GM12878 (cell line): ENCODE results near the gene PDGFB. TPM values are rescaled to one million over a fixed set of nuclear protein-coding genes. Genes with fewer than 3 reads are reported as not detected.
A peak's percentile ranks its signal among the peaks of the same experiment; 100 is the strongest.

Source experiments
- ATAC-seq: fragments of 200-7000 bp; cut with Tn5 transposase; 3 replicates; pipeline ENCODE4 v1.9.1; 2020; ENCODE audit warnings: mild to moderate bottlenecking, moderate library complexity
- BruUV-seq: library from RNA; stranded (reverse); fragments of 400-500 nt; replicated peaks from 2 replicates; lab custom pipeline; 2021; lab: Mats Ljungman, UMichigan
- CTCF ChIA-PET: fragments of 300-600 bp; sonication (Branson Sonifier 250); formaldehyde crosslinking; extraction: SDS; loops from one replicate; lab custom pipeline; 2021; ENCODE audit warnings: inconsistent platforms; lab: Yijun Ruan, JAX
- POLR2A ChIA-PET: fragments of 350-600 bp; formaldehyde crosslinking; extraction: SDS; loops from one replicate; lab custom pipeline; 2021; ENCODE audit warnings: inconsistent platforms; lab: Charles Lee
- RAD21 ChIA-PET: fragments of 300-600 bp; sonication (Branson Sonifier 250); formaldehyde crosslinking; loops from one replicate; lab custom pipeline; 2023; ENCODE audit warnings: antibody characterized with exemption; ENCODE audit not compliant: unreplicated experiment; lab: Charles Lee
- SMC1A ChIA-PET: fragments of 300-600 bp; sonication (Branson Sonifier 250); formaldehyde crosslinking; loops from one replicate; lab custom pipeline; 2023; ENCODE audit not compliant: unreplicated experiment, uncharacterized antibody; lab: Charles Lee
- DNase-seq: peaks from one replicate; pipeline ENCODE4 v3.0.0-alpha.2; 2011; ENCODE audit warnings: low read depth, low spot score
- FAIRE-seq: peaks from 3 replicates; lab custom pipeline; 2011; peaks lifted over from hg19 to GRCh38; lab: Jason Lieb, UNC
- H2AFZ ChIP-seq: 2 replicates; pipeline ENCODE4 v1.6.0; 2011; ENCODE audit warnings: low read depth, low read length, control low read depth; ENCODE audit not compliant: control insufficient read depth
- H3K27ac ChIP-seq: 2 replicates; pipeline ENCODE4 v1.5.1; 2011; ENCODE audit warnings: control low read depth; ENCODE audit not compliant: control insufficient read depth, insufficient read depth
- H3K27me3 ChIP-seq, 2 experiments: replicated peaks in 1 of 2; 2 replicates each; pipeline versions ENCODE4 v1.6.0 to v1.6.1; 2011; ENCODE audit warnings: low read length in 1 of 2; ENCODE audit not compliant: control insufficient read depth in 2 of 2, insufficient read depth in 2 of 2
- H3K36me3 ChIP-seq, 2 experiments: 2 replicates each; pipeline ENCODE4 v1.5.1; 2011; ENCODE audit warnings: low read length in 1 of 2; ENCODE audit not compliant: control insufficient read depth in 2 of 2, insufficient read depth in 2 of 2
- H3K4me1 ChIP-seq: 2 replicates; pipeline ENCODE4 v1.6.1; 2011; ENCODE audit warnings: mild to moderate bottlenecking, low read length, moderate library complexity, mixed read lengths; ENCODE audit not compliant: control insufficient read depth, insufficient read depth
- H3K4me2 ChIP-seq: 2 replicates; pipeline ENCODE4 v1.6.0; 2011; ENCODE audit warnings: control low read depth; ENCODE audit not compliant: control insufficient read depth, insufficient read depth
- H3K4me3 ChIP-seq: fragments of 200-600 bp; sonication (generic); 2 replicates; pipeline ENCODE4 v1.5.1; 2016
- H3K79me2 ChIP-seq: 2 replicates; pipeline ENCODE4 v1.6.0; 2011; ENCODE audit warnings: low read length; ENCODE audit not compliant: control insufficient read depth, insufficient read depth
- H3K9ac ChIP-seq: 2 replicates; pipeline ENCODE4 v1.8.0; 2011; ENCODE audit warnings: low read length, control low read depth, mixed read lengths; ENCODE audit not compliant: control insufficient read depth, insufficient read depth
- H3K9me3 ChIP-seq: replicated peaks from 3 replicates; pipeline ENCODE4 v1.5.1; 2011; ENCODE audit warnings: mild to moderate bottlenecking, low read length; ENCODE audit not compliant: control insufficient read depth, insufficient read depth
- H4K20me1 ChIP-seq: 2 replicates; pipeline ENCODE4 v1.6.0; 2011; ENCODE audit not compliant: control insufficient read depth, insufficient read depth
- BCLAF1 ChIP-seq: fragments of 450-650 bp; IDR thresholded peaks from 2 replicates; pipeline ENCODE4 v1.6.1; 2017; ENCODE audit warnings: antibody characterized with exemption, mild to moderate bottlenecking, moderate library complexity
- BHLHE40 ChIP-seq, 2 experiments: fragments of 450-650 bp in 1 of 2; IDR thresholded peaks; 2 replicates each; pipeline ENCODE4 v1.6.1; 2011 to 2017; ENCODE audit warnings: low read depth in 2 of 2, borderline replicate concordance in 1 of 2, improper control_type of control experiment in 1 of 2, low read length in 1 of 2, mild to moderate bottlenecking in 1 of 2
- EED ChIP-seq: sonication (generic); IDR thresholded peaks from 2 replicates; pipeline ENCODE4 v1.6.1; 2016; ENCODE audit warnings: antibody characterized with exemption, low read depth
- EGR1 ChIP-seq, 2 experiments: IDR thresholded peaks; 1 replicate in 1 of 2; 2 replicates in 1 of 2; pipeline ENCODE4 v1.6.1; 2011 to 2012; ENCODE audit warnings: low read depth in 2 of 2, low read length in 2 of 2, borderline replicate concordance in 1 of 2, mild to moderate bottlenecking in 1 of 2, moderate library complexity in 1 of 2
- NR2C1 ChIP-seq: fragments of 450-650 bp; IDR thresholded peaks from 2 replicates; pipeline ENCODE4 v1.6.1; 2017; ENCODE audit warnings: antibody characterized with exemption, mild to moderate bottlenecking, moderate library complexity
- POLR2A ChIP-seq: IDR thresholded peaks from 2 replicates; pipeline ENCODE4 v1.6.1; 2011; ENCODE audit warnings: low read depth, mild to moderate bottlenecking, low read length
- RELA ChIP-seq: fragments of 450-650 bp; IDR thresholded peaks from 2 replicates; pipeline ENCODE4 v1.8.0; 2014; ENCODE audit warnings: borderline replicate concordance; ENCODE audit not compliant: partially characterized antibody
- SREBF2 ChIP-seq: IDR thresholded peaks from 2 replicates; pipeline ENCODE4 v1.6.1; 2012; ENCODE audit warnings: mild to moderate bottlenecking, low read length
- SUZ12 ChIP-seq: fragments of 200-600 bp; sonication (generic); IDR thresholded peaks from one replicate; pipeline ENCODE4 v1.6.1; 2018; ENCODE audit warnings: antibody characterized with exemption, mild to moderate bottlenecking; ENCODE audit not compliant: unreplicated experiment
- ZBTB4 ChIP-seq: fragments of 450-650 bp; formaldehyde crosslinking; IDR thresholded peaks from 2 replicates; pipeline ENCODE4 v1.4.0; 2022; ENCODE audit warnings: mild to moderate bottlenecking, moderate library complexity
- WGBS: methylation state at CpG from one replicate; pipeline ENCODE4 v1.1.6; 2016; ENCODE audit warnings: low lambda C conversion rate; ENCODE audit not compliant: insufficient replicate concordance, insufficient coverage; ENCODE audit errors: missing lambda C conversion rate; 5-methylcytosine and 5-hydroxymethylcytosine counted together
- in situ Hi-C: fragments of 300-500 bp; cut with MboI; formaldehyde crosslinking; loops from 9 replicates; pipeline ENCODE4 v1.14.3; 2018; ENCODE audit warnings: mixed read lengths
- intact Hi-C: fragments of 100-400 bp; cut with micrococcal nuclease; formaldehyde crosslinking; loops from one replicate; pipeline ENCODE4 v1.14.2; 2022; ENCODE audit not compliant: unreplicated experiment
- polyA plus RNA-seq, 11 experiments: library from polyadenylated mRNA; depleted of rRNA in 4 of 11; unstranded in 6 of 11; stranded (reverse) in 5 of 11; fragments of >200 nt; fragmentation: Nextera tagmentation in 4 of 11; fragmentation: Illumina TruSeq in 1 of 11; extraction: Ambion mirVana in 4 of 11; extraction: Trizol in 1 of 11; gene quantifications; 1 replicate in 1 of 11; 2 replicates in 10 of 11; pipeline versions ENCODE4 v1.2.1 to v1.2.3, GENCODE V29; 2011 to 2016; ENCODE audit warnings: inconsistent platforms in 2 of 11, missing spikeins in 2 of 11, low read depth in 1 of 11
- total RNA-seq, 4 experiments: library from RNA; depleted of rRNA in 3 of 4; stranded (reverse); fragments of >200 nt in 3 of 4; fragmentation: Illumina TruSeq in 1 of 4; extraction: Trizol in 1 of 4; gene quantifications; 2 replicates each; pipeline versions ENCODE4 v1.2.1 to v1.2.3, GENCODE V29; 2013 to 2021

PDGFB gene
- total and polyA plus RNA-seq, 10 of the 15 experiments (the other 5 are each of a cell fraction or from before 2014, with no cell fraction given), result 0.13 to 1.1 (median 0.56) TPM; not detected in 1

GRCh38 chr22:39241794-39242594, 2.8 kb downstream of the PDGFB start:
- no peak for DNase-seq
- CTCF ChIA-PET, result no interaction called here
- no TSS peak for BruUV-seq
- POLR2A ChIA-PET, result no interaction called here
- no peaks in the 10 kb centered on the region for H3K9me3 ChIP-seq
- H3K4me1 ChIP-seq, result peaks cover 12% of the 10 kb centered on the region
- peak overlapping the region; percentile 63 for H3K4me2 ChIP-seq
- no peak overlapping the region for H3K27ac ChIP-seq
- no peaks in the 10 kb centered on the region for H3K36me3 ChIP-seq
- H4K20me1 ChIP-seq, result no peaks in the 10 kb centered on the region; the same call in 1 of the 2 replicates
- intact Hi-C loops, result no loop called here
- ATAC-seq, result no peak
- RAD21 ChIA-PET, result no interaction called here
- H3K4me3 ChIP-seq, result no peak overlapping the region
- TF ChIP-seq ZBTB4 (CRISPR knock-in tag), result no peak
- no peak for TF ChIP-seq BCLAF1
- TF ChIP-seq POLR2A, result 0 out of 2 replicates have a peak, but pooled peaks have one; percentile 14
- peak; percentile 64 to 83; a peak in 3 of 4 replicates for TF ChIP-seq BHLHE40 (IDR thresholded peaks at IDR 0.05; ENCODE audit: borderline replicate concordance in 1 of 2, low read depth in 2 of 2, low read length in 1 of 2)
- TF ChIP-seq NR2C1, result no peak
- no peak for TF ChIP-seq EED
- no peak for TF ChIP-seq SREBF2
- peak; percentile 71 for TF ChIP-seq SUZ12
- TF ChIP-seq EGR1 (IDR thresholded peaks at IDR 0.05; ENCODE audit: borderline replicate concordance in 1 of 2, low read depth in 2 of 2, low read length in 2 of 2), result peak in 1 of 2 experiments; percentile 61; a peak in 1 of 3 replicates
- no peak for TF ChIP-seq RELA
- TF ChIP-seq, all 136 proteins: peak for 4
- no peaks in the 10 kb centered on the region for H3K79me2 ChIP-seq
- H2AFZ ChIP-seq, result no peak overlapping the region
- H3K27me3 ChIP-seq, result peaks cover 13 to 20% of the 10 kb centered on the region in 2 experiments
- in situ Hi-C loops, result no loop called here
- SMC1A ChIA-PET, result no interaction called here
- FAIRE-seq, result no peak
- no peak overlapping the region for H3K9ac ChIP-seq
- WGBS, result 10% methylated on average over 42 of the region's 92 CpGs
